Caco-2 (cell line): Measurements from ENCODE around the gene CADPS2. TPM values are rescaled to one million over a fixed set of nuclear protein-coding genes. Genes with fewer than 3 reads are reported as not detected.
"Not testable (repeated sequence)": the region's sequence is repeated elsewhere in the genome, so short reads cannot be mapped to it uniquely, and the experiment has no call there.

Source experiments
- BruUV-seq: library from RNA; stranded (reverse); fragments of 400-500 nt; replicated peaks from 2 replicates; lab custom pipeline; 2021; lab: Mats Ljungman, UMichigan
- CTCF ChIA-PET: fragments of 300-600 bp; sonication (Branson Sonifier 250); formaldehyde crosslinking; loops from one replicate; lab custom pipeline; 2022; ENCODE audit warnings: antibody characterized with exemption; lab: Charles Lee
- POLR2A ChIA-PET: fragments of 300-600 bp; sonication (Branson Sonifier 250); formaldehyde crosslinking; loops from one replicate; lab custom pipeline; 2022; ENCODE audit warnings: antibody characterized with exemption; lab: Charles Lee
- DNase-seq, 2 experiments: peaks; one replicate each; pipeline versions ENCODE4 v3.0.0 to v3.0.0-alpha.2; 2020 to 2022
- H3K27me3 ChIP-seq: replicated peaks from 2 replicates; pipeline ENCODE4 v1.6.0; 2011; ENCODE audit warnings: low read length; ENCODE audit not compliant: control insufficient read depth, insufficient read depth
- H3K36me3 ChIP-seq: 2 replicates; pipeline ENCODE4 v1.5.1; 2011; ENCODE audit warnings: low read length; ENCODE audit not compliant: control insufficient read depth, insufficient read depth
- H3K4me1 ChIP-seq: fragments of 250-450 bp; sonication (Bioruptor Pico); 2 replicates; pipeline ENCODE4 v1.5.1; 2020; ENCODE audit warnings: mild to moderate bottlenecking
- H3K4me3 ChIP-seq: 2 replicates; pipeline ENCODE4 v1.5.1; 2011; ENCODE audit warnings: low read depth, mild to moderate bottlenecking, control low read depth, low read length
- H3K9me3 ChIP-seq: fragments of 250-450 bp; sonication (Bioruptor Pico); 2 replicates; pipeline ENCODE4 v1.5.1; 2020; ENCODE audit warnings: mild to moderate bottlenecking, moderate library complexity
- H3K27ac Mint-ChIP-seq: one replicate; pipeline ENCODE4 v1.8.0; 2022; ENCODE audit warnings: mixed read lengths; ENCODE audit not compliant: unreplicated experiment
- H3K27me3 Mint-ChIP-seq: one replicate; pipeline ENCODE4 v1.8.0; 2022; ENCODE audit warnings: mixed read lengths; ENCODE audit not compliant: insufficient read depth, unreplicated experiment
- H3K36me3 Mint-ChIP-seq: one replicate; pipeline ENCODE4 v1.8.0; 2022; ENCODE audit warnings: mild to moderate bottlenecking, mixed read lengths; ENCODE audit not compliant: insufficient read depth, unreplicated experiment
- H3K4me1 Mint-ChIP-seq: one replicate; pipeline ENCODE4 v1.8.0; 2022; ENCODE audit warnings: low read depth, mixed read lengths; ENCODE audit not compliant: unreplicated experiment
- H3K4me3 Mint-ChIP-seq: one replicate; pipeline ENCODE4 v1.8.0; 2022; ENCODE audit warnings: mild to moderate bottlenecking, moderate library complexity, mixed read lengths; ENCODE audit not compliant: unreplicated experiment
- H3K9me3 Mint-ChIP-seq: one replicate; pipeline ENCODE4 v1.8.0; 2022; ENCODE audit warnings: mixed read lengths; ENCODE audit not compliant: unreplicated experiment
- CTCF ChIP-seq, 2 experiments: fragments of 200-600 bp in 1 of 2; IDR thresholded peaks; 1 replicate in 1 of 2; 2 replicates in 1 of 2; pipeline versions ENCODE4 v1.5.1 to v1.8.0; 2011 to 2022; ENCODE audit warnings: antibody characterized with exemption in 1 of 2, control low read depth in 1 of 2, inconsistent platforms in 1 of 2, low read depth in 1 of 2, low read length in 1 of 2, mild to moderate bottlenecking in 1 of 2, moderate library complexity in 1 of 2; ENCODE audit not compliant: insufficient read depth in 1 of 2, severe bottlenecking in 1 of 2, unreplicated experiment in 1 of 2
- intact Hi-C: fragments of 100-400 bp; cut with micrococcal nuclease; formaldehyde crosslinking; loops from one replicate; pipeline ENCODE4 v1.10.0; 2022; ENCODE audit not compliant: unreplicated experiment
- total RNA-seq: library from RNA; stranded (reverse); gene quantifications from 2 replicates; pipeline ENCODE4 v1.2.3, GENCODE V29; 2022

CADPS2 gene
- total RNA-seq, 1 experiment from 2014 or later, result 2.7 TPM

- Mint-ChIP-seq H3K27me3 (no peaks in the 10 kb centered on the region), H3K4me3 (no peak overlapping the region), H3K9me3 (peaks cover 9% of the 10 kb centered on the region), H3K4me1 (no peaks in the 10 kb centered on the region), H3K36me3 (no peaks in the 10 kb centered on the region), H3K27ac (no peak overlapping the region)
- intact Hi-C loops, result no loop called here
- Histone ChIP-seq H3K27me3 (no peaks in the 10 kb centered on the region), H3K4me1 (no peaks in the 10 kb centered on the region), H3K4me3 (no peak overlapping the region), H3K36me3 (no peaks in the 10 kb centered on the region), H3K9me3 (no peaks in the 10 kb centered on the region)
- no peak for TF ChIP-seq CTCF (IDR thresholded peaks at IDR 0.05; ENCODE audit: insufficient read depth in 1 of 2, low read depth in 1 of 2, low read length in 1 of 2, severe bottlenecking in 1 of 2, unreplicated experiment in 1 of 2)
- ChIA-PET CTCF (no interaction called here), POLR2A (no interaction called here)
- no peak for DNase-seq
- BruUV-seq, result no TSS peak
These were observed 247.8 kb downstream of the CADPS2 start for GRCh38 chr7:122638459-122638858.

GRCh38 chr7:122637784-122638183 lies 248.5 kb downstream of the CADPS2 start:
- Mint-ChIP-seq H3K4me3 (no peak overlapping the region), H3K27me3 (no peaks in the 10 kb centered on the region), H3K4me1 (no peaks in the 10 kb centered on the region), H3K9me3 (peaks cover 9% of the 10 kb centered on the region), H3K36me3 (no peaks in the 10 kb centered on the region), H3K27ac (no peak overlapping the region)
- no peaks in the 10 kb centered on the region for H3K36me3 ChIP-seq
- H3K9me3 ChIP-seq, result no peaks in the 10 kb centered on the region
- ChIA-PET POLR2A (no interaction called here), CTCF (no interaction called here)
- BruUV-seq, result no TSS peak
- no peak for DNase-seq
- no peak for TF ChIP-seq CTCF (IDR thresholded peaks at IDR 0.05; ENCODE audit: insufficient read depth in 1 of 2, low read depth in 1 of 2, low read length in 1 of 2, severe bottlenecking in 1 of 2, unreplicated experiment in 1 of 2)
- no peak overlapping the region for H3K4me3 ChIP-seq
- no peaks in the 10 kb centered on the region for H3K27me3 ChIP-seq
- H3K4me1 ChIP-seq, result no peaks in the 10 kb centered on the region
- intact Hi-C loops, result no loop called here

DNA sequence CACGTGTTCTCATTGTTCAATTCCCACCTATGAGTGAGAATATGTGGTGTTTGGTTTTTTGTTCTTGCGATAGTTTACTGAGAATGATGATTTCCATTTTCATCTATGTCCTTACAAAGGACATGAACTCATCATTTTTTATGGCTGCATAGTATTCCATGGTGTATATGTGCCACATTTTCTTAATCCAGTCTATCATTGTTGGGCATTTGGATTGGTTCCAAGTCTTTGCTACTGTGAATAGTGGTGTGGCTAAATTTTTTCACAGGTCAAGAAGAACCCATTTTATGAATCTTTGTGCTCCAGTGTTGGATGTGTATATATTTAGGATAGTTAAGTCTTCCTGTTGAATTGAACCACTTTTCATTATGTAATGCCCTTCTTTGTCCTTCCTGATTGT lies 250.8 kb downstream of the CADPS2 start:
- H3K27ac Mint-ChIP-seq, intact Hi-C loops, H3K4me3 ChIP-seq, H3K36me3 ChIP-seq, H3K4me1 ChIP-seq, H3K9me3 ChIP-seq, H3K27me3 ChIP-seq, POLR2A ChIA-PET, H3K4me1 Mint-ChIP-seq, H3K4me3 Mint-ChIP-seq, H3K36me3 Mint-ChIP-seq, H3K9me3 Mint-ChIP-seq, BruUV-seq, DNase-seq, CTCF ChIA-PET, H3K27me3 Mint-ChIP-seq: not testable (repeated sequence)

GRCh38 chr7:122633472-122633871 lies 252.8 kb downstream of the CADPS2 start:
- ChIA-PET POLR2A (no interaction called here), CTCF (no interaction called here)
- H3K27me3 ChIP-seq, result no peaks in the 10 kb centered on the region
- Mint-ChIP-seq H3K4me1 (peaks cover 20% of the 10 kb centered on the region), H3K27me3 (no peaks in the 10 kb centered on the region), H3K4me3 (no peak overlapping the region), H3K27ac (no peak overlapping the region), H3K36me3 (no peaks in the 10 kb centered on the region), H3K9me3 (peaks cover 18% of the 10 kb centered on the region)
- H3K36me3 ChIP-seq, result no peaks in the 10 kb centered on the region
- no peak overlapping the region for H3K4me3 ChIP-seq
- DNase-seq, result no peak
- no TSS peak for BruUV-seq
- H3K4me1 ChIP-seq, result peaks cover 5% of the 10 kb centered on the region; the same call in 1 of the 2 replicates
- intact Hi-C loops, result no loop called here
- no peak for TF ChIP-seq CTCF (IDR thresholded peaks at IDR 0.05; ENCODE audit: insufficient read depth in 1 of 2, low read depth in 1 of 2, low read length in 1 of 2, severe bottlenecking in 1 of 2, unreplicated experiment in 1 of 2)
- no peaks in the 10 kb centered on the region; the same call in 1 of the 2 replicates for H3K9me3 ChIP-seq
